Breast epithelium (tissue), 4 donors: Measurements from ENCODE around the gene GDF10. TPM values are rescaled to one million over a fixed set of nuclear protein-coding genes. Genes with fewer than 3 reads are reported as not detected.

Source experiments
- DNase-seq, 2 donors: peaks; one replicate each; pipeline ENCODE4 v3.0.0-alpha.2; 2019; ENCODE audit warnings: low spot score in 2 of 2
- H3K27ac ChIP-seq, 2 donors: fragments of 200-600 bp; sonication (generic) in 1 of 2; one replicate each; pipeline ENCODE4 v1.5.1; 2016 to 2019; ENCODE audit warnings: mild to moderate bottlenecking in 1 of 2
- H3K27me3 ChIP-seq, 2 donors: fragments of 200-600 bp; sonication (generic) in 1 of 2; one replicate each; pipeline versions ENCODE4 v1.5.1 to v1.6.0; 2017 to 2019; ENCODE audit warnings: control low read depth in 1 of 2, mild to moderate bottlenecking in 1 of 2
- H3K36me3 ChIP-seq: fragments of 200-600 bp; one replicate; pipeline ENCODE4 v1.5.1; 2019
- H3K4me1 ChIP-seq, 2 donors: fragments of 200-600 bp; sonication (generic); one replicate each; pipeline ENCODE4 v1.5.1; 2016 to 2019; ENCODE audit warnings: control low read depth in 1 of 2
- H3K4me3 ChIP-seq, 3 donors: fragments of 200-600 bp; sonication (generic); 1 replicate in 2 of 3; 2 replicates in 1 of 3; pipeline ENCODE4 v1.5.1; 2016 to 2019; ENCODE audit warnings: mild to moderate bottlenecking in 3 of 3, moderate library complexity in 2 of 3
- H3K9me3 ChIP-seq, 2 donors: fragments of 200-600 bp; sonication (generic) in 1 of 2; one replicate each; pipeline ENCODE4 v1.5.1; 2016 to 2019; ENCODE audit warnings: control low read depth in 1 of 2
- CTCF ChIP-seq, 3 donors: fragments of 450-650 bp; IDR thresholded peaks; one replicate each; pipeline ENCODE4 v1.5.1; 2016 to 2017; ENCODE audit warnings: antibody characterized with exemption in 3 of 3, mild to moderate bottlenecking in 3 of 3, moderate library complexity in 3 of 3
- POLR2A ChIP-seq: fragments of 450-650 bp; IDR thresholded peaks from one replicate; pipeline ENCODE4 v1.6.1; 2016; ENCODE audit warnings: antibody characterized with exemption, mild to moderate bottlenecking, moderate library complexity
- POLR2AphosphoS5 ChIP-seq, 3 donors: sonication (generic); formaldehyde crosslinking; IDR thresholded peaks; one replicate each; pipeline ENCODE4 v1.6.1; 2017; ENCODE audit warnings: antibody characterized with exemption in 3 of 3
- intact Hi-C: fragments of 100-400 bp; cut with DNase I; formaldehyde crosslinking; loops from one replicate; pipeline ENCODE4 v1.15.1; 2023; ENCODE audit warnings: low total_unique reads
- total RNA-seq, 3 donors: library from RNA; depleted of rRNA; stranded (reverse); fragments of >200 nt; gene quantifications; one replicate each; pipeline ENCODE4 v1.1.0, GENCODE V29; 2016

The GDF10 gene
- 10 to 100 TPM in 1 of 3 donors, 1 to 10 TPM in 2; 2.0 to 12.3 (median 2.0) TPM for total RNA-seq

DNA sequence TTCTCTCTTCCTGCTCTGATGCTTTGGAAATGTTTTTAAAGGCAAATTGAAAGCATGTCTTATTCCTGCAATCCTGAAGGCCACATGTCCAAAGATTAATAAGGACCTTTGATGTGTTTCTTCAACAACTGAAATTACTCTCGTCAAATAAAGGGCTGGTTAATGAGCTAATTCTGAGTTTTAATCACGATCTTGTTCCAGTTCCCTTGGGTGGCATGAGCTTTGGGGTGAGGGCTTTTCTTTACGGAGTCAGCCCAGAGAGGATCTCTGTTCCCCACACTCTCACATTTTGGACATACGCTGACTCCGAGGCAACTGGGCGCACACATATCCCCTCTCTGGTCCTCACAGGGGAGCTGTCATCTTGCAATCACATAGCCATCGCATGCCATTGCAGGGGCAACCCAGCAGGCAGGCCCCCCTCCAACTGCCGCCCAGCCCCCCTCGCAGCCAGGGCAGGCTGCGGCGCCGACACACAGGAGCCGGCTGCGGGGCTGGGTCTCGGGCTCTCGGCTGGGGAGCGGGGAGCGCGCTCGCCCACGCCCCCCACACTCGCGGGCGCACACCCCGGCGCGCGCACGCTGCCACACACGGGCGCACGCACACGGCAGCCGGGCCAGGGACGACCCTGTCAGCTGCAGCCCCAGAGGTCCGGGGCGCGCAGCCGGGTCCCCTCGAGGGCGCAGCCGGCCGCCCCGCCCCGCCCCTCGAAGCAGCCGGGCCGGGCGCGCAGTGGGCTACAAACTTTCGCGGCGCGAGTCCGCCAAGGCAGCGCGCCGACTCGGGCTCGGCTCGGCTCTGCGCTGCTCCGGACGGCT lies at the start of gene GDF10:
Gene GDF10, plus strand, starts transcription at position 587 of the 818 bp plus-strand sequence. CDS start 455 bp downstream, outside the sequence.
- Histone ChIP-seq H3K27ac (peak within 1 kb of the TSS in 1 of 2 donors; percentile 23), H3K4me3 (peak within 1 kb of the TSS; percentile 55 to 78 (median 55)), H3K9me3 (no peaks in the 10 kb centered on the region), H3K36me3 (no peaks in the 10 kb centered on the region), H3K4me1 (peaks cover 0 to 6% of the 10 kb centered on the region in 2 donors), H3K27me3 (peaks cover 2 to 31% of the 10 kb centered on the region in 2 donors)
- TF ChIP-seq POLR2AphosphoS5 (IDR thresholded peaks at IDR 0.05) (no peak), POLR2A (no peak), CTCF (IDR thresholded peaks at IDR 0.05) (no peak)
- no peak for DNase-seq
- intact Hi-C loops: no loop called here

DNA sequence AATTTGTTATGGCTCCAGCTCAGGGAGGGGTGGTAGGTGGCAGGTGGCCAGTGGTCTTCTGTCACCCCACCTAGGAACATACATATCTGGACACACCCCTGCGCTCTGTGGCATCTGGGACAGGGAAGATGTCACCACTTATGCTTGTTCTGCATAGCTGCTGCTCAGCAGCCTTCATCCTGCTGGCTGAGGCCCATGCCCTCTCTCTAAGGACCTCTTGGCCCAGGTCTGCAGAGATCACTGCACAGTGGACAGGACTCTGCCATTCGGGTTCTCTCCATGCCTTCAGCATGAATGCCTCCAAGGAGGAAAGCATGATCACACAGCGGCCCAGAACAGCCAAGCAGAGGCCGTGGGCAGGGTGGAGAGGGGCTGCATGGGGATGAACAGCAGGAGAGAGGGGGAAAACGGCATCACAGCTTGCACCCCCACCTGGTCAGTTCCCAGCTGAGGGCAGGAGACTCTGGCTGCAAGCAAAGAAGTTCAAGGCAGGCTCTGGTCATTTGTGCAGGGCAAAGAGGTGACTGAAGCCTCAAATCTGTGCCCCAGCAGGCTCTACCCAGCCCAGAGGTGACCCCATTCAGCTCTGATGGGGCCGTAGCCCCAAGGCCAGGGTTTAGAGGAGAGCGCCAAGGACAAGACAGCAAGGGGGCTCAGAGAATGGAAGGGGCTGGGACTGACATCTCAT lies 47.8 kb upstream of the GDF10 start:
- no peaks in the 10 kb centered on the region for H3K36me3 ChIP-seq
- H3K9me3 ChIP-seq: no peaks in the 10 kb centered on the region
- no peaks in the 10 kb centered on the region for H3K27me3 ChIP-seq
- H3K27ac ChIP-seq: no peak overlapping the region
- H3K4me3 ChIP-seq: no peak overlapping the region
- DNase-seq: peak in 1 of 2 donors; percentile 12
- TF ChIP-seq POLR2AphosphoS5 (IDR thresholded peaks at IDR 0.05) (no peak), POLR2A (no peak), CTCF (IDR thresholded peaks at IDR 0.05) (no peak)
- intact Hi-C loops: no loop called here
- no peaks in the 10 kb centered on the region for H3K4me1 ChIP-seq

DNA sequence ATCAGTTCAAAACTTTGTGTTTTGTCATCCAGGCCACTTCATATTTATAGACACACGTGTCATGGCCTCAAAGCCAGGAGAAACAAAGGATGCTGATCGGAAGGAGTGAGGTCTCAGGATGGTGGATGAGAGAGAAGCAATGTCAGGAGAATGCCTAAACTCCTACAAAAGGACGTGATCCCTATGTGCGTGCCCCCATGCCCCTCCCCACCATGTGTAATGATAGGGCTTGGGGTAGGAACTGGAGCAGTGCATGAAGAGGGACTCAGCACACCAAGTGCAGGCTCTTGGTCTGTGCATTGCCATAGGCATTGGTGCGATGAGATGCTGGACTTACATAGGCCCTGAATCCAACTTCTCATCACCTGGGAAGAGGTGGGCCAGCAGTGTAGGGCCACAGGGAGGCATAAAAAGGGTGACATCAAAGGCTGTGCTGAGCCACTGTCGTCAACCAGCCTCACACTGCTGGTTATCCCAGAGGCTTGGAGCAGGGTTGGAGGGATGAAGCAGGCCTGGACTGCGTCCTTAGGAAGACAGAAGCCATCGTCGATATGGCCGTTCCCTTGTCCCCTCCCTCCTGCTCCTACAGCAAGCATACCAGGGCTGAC lies 46.9 kb upstream of the GDF10 start:
- H3K27ac ChIP-seq: no peak overlapping the region
- H3K4me3 ChIP-seq: no peak overlapping the region

DNA sequence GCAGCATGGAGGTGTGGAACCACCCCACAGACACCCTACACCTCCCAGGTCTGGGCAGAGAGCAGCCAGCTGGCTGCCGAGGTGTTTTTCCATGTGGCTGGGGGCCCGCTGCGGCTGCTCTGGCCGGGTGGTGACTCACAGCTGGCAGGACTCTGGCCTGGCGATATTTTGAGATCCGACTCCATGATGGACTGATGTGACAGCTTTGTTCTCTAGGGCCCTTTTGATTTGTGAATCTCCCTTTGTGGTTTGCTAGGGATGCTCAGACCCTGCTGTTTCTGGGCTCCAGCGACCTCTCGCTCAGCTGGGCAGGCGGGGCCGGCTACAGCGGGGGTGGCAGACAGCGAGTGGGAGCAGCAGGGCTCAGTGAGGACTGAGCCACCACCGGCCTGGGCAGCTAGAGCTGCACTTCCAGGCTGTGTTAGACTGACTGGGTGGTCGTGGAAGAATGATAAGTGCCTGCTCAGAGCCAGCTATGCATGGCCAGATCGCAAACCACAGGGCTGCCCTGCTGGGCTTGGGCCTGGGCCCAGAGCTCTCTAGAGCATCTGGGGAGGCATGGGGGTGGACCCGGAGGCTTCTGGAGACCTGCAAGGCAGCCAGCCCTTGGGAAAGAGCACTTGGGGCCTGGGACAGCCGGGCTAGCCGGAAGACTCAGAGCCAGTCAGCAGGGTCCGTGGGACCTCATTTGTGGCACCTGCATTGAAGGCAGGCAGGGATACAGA lies 46.2 kb upstream of the GDF10 start:
- no peak for TF ChIP-seq CTCF (IDR thresholded peaks at IDR 0.05)
- no peak for TF ChIP-seq POLR2A
- TF ChIP-seq POLR2AphosphoS5 (IDR thresholded peaks at IDR 0.05): no peak
- H3K9me3 ChIP-seq: no peaks in the 10 kb centered on the region
- intact Hi-C loops: no loop called here
- H3K4me1 ChIP-seq: no peaks in the 10 kb centered on the region
- peak in 1 of 2 donors; percentile 2 for DNase-seq
- H3K4me3 ChIP-seq: no peak overlapping the region
- H3K27me3 ChIP-seq: no peaks in the 10 kb centered on the region
- H3K36me3 ChIP-seq: no peaks in the 10 kb centered on the region
- no peak overlapping the region for H3K27ac ChIP-seq

More for the DNA sequence above, 46.9 kb upstream of the GDF10 start:
- no peak for TF ChIP-seq POLR2A
- TF ChIP-seq CTCF (IDR thresholded peaks at IDR 0.05): no peak
- Histone ChIP-seq H3K36me3 (no peaks in the 10 kb centered on the region), H3K4me1 (no peaks in the 10 kb centered on the region), H3K9me3 (no peaks in the 10 kb centered on the region), H3K27me3 (no peaks in the 10 kb centered on the region)
- no peak for DNase-seq
- intact Hi-C loops: no loop called here
